Head of caudate nucleus (tissue), 42 donors: Measurements from ENCODE around the gene S100A5.

Source experiments
- DNase-seq, 42 donors: peaks; one replicate each; pipeline versions ENCODE4 v3.0.0 to v3.0.0-alpha.2; 2020 to 2021; ENCODE audit warnings: mixed read lengths in 7 of 42
- intact Hi-C: fragments of 100-400 bp; cut with DNase I; formaldehyde crosslinking; loops from one replicate; pipeline ENCODE4 v1.15.0; 2022

S100A5 gene

DNA sequence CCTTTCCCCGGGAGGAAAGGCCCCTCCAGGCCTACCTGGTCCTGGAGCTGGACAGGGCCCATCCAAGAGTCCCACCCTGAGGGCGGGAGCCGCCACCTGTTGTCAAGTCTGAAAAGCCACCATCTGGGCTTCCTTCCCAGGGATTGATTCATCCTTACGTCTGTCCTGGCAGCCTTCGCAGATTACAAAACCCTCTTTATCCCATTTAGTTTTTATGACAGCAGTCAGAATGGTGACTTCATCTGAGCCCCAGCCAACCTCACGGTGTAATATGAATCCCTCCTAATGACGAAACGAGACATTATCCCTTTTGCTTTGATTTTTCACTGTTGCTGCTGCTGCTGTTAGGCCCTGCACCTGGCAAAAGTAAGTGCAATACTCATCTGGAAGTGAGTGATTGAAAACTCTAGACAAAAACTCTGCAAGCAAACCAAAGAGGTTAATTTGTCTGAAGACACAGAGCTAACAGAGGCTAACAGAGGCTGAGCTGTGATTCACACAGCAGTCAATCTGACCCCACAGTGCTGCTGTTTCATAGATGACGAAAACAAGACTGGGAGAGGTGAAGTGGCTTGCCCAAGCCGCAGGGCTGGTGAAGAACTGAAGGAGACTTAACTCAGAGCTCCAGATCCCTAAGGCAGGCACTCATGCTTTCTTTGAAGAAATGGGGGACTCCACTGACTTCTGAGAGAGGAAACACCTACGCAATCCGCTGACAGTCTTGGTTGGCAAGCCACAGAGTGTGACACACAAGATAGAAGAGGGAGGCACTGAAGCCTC, 50.3 kb downstream of the S100A5 start:
- intact Hi-C loops: no loop called here
- DNase-seq: peak in 11 of 42 donors; percentile 8 to 63 (median 33)

DNA sequence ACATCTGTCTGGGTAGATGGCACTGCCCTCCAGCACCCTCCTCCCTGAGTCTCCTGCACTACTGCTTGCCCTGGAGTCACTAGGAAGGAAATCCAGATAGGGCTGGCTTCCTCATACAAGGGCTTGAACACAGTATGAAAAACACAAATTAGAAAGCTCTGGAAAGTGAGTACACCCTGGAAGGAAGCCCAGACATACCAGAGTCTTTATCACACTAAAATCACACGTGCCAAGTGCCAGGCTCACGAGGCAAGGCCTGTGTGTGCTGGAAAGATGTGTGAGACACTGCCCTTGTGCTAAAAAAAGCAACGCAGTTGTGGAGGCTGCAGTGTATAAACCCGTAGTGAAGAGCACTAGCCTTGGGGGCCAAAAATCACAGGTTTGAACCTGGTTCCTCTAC, 52.0 kb downstream of the S100A5 start:
- DNase-seq: no peak
- intact Hi-C loops: no loop called here

DNA sequence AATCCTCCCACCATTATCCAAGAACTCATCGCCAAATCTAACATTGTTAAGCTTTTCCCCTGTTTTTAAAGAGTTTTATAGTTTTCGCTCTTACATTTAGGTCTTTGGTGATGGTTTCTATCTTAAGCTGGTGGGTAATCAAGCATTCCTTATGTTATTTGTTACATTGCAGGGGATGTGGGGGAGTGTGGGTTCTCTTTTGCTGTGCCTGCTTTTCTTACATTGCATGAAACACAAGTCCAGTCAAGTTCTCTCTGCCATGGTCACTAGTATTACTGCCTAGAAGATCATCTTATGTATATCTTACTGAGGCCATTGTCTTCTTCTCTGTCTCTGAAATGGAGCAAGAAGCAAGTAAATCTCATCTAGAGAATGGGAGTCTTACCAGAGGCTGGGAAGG, 53.0 kb downstream of the S100A5 start:
- DNase-seq: no peak
- intact Hi-C loops: no loop called here
